Karpas-422 (cell line): ENCODE data around the gene RASSF4. TPM values are rescaled to one million over a fixed set of nuclear protein-coding genes. Genes with fewer than 3 reads are reported as not detected.

ENCODE experiments used
- DNase-seq: peaks from one replicate; pipeline ENCODE4 v3.0.0-alpha.2; 2015
- H2AFZ ChIP-seq: fragments of 200-600 bp; sonication (generic); 2 replicates; pipeline ENCODE4 v1.6.1; 2014; ENCODE audit warnings: antibody characterized with exemption, low read length, mixed read lengths
- H3K27ac ChIP-seq: fragments of 200-600 bp; sonication (generic); 2 replicates; pipeline ENCODE4 v1.5.1; 2014; ENCODE audit warnings: mild to moderate bottlenecking, low read length, moderate library complexity
- H3K27me3 ChIP-seq: fragments of 200-600 bp; sonication (generic); 2 replicates; pipeline ENCODE4 v1.6.1; 2014; ENCODE audit warnings: low read length, mixed read lengths
- H3K36me3 ChIP-seq: fragments of 200-600 bp; sonication (generic); 2 replicates; pipeline ENCODE4 v1.6.1; 2014; ENCODE audit warnings: low read length, mixed read lengths; ENCODE audit not compliant: insufficient read depth
- H3K4me1 ChIP-seq: fragments of 200-600 bp; sonication (generic); 2 replicates; pipeline ENCODE4 v1.6.1; 2014; ENCODE audit warnings: mild to moderate bottlenecking, low read length, mixed read lengths
- H3K4me2 ChIP-seq: fragments of 200-600 bp; sonication (generic); 2 replicates; pipeline ENCODE4 v1.6.1; 2014; ENCODE audit warnings: low read length, low read depth, mild to moderate bottlenecking; ENCODE audit not compliant: poor library complexity, severe bottlenecking
- H3K4me3 ChIP-seq: fragments of 200-600 bp; sonication (generic); 2 replicates; pipeline ENCODE4 v1.5.1; 2014; ENCODE audit warnings: mild to moderate bottlenecking, antibody characterized with exemption, low read length, mixed read lengths
- H3K79me2 ChIP-seq: fragments of 200-600 bp; sonication (generic); 2 replicates; pipeline ENCODE4 v1.6.1; 2014; ENCODE audit warnings: mild to moderate bottlenecking, low read length, mixed read lengths
- H3K9ac ChIP-seq: fragments of 200-600 bp; sonication (generic); 2 replicates; pipeline ENCODE4 v1.6.0; 2014; ENCODE audit warnings: low read length
- H3K9me2 ChIP-seq: fragments of 200-600 bp; sonication (generic), shearing (Covaris generic); replicated peaks from 2 replicates; pipeline ENCODE4 v1.6.0; 2014; ENCODE audit warnings: mild to moderate bottlenecking, low read length, moderate library complexity; ENCODE audit not compliant: insufficient read depth
- H3K9me3 ChIP-seq: fragments of 300-700, 200-600 bp; sonication (generic); 2 replicates; pipeline ENCODE4 v1.6.1; 2014; ENCODE audit warnings: low read length, mixed read lengths
- H4K20me1 ChIP-seq: fragments of 200-600 bp; sonication (generic); 2 replicates; pipeline ENCODE4 v1.6.1; 2014; ENCODE audit warnings: mild to moderate bottlenecking, antibody characterized with exemption, low read length, low read depth; ENCODE audit not compliant: insufficient read depth
- total RNA-seq: library from RNA; depleted of rRNA; stranded (reverse); fragments of >200 nt; shearing (Covaris generic); gene quantifications from 2 replicates; pipeline ENCODE4 v1.2.3, GENCODE V29; 2014; ENCODE audit warnings: low replicate concordance

The RASSF4 gene
- total RNA-seq, 1 experiment from 2014 or later = 3.6 TPM

DNA sequence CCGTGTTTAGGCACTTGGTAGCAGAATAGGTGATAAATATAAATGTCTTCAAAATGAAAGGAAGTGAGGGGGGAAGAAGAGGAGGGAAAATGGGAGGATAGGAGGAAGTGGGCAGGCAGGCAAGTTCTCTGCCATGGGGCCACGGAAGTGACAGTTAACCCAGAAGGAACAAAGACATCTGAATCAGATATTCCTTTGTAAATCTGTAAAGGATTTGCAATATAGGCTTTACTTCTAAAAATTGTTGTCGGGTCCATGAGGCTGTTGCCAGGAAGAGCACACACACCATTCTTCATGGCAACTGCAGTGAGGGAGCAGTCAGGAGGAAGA, 23.7 kb upstream of the RASSF4 start:
- Histone ChIP-seq H3K4me3 (no peak overlapping the region), H3K36me3 (no peaks in the 10 kb centered on the region), H3K9me2 (no peaks in the 10 kb centered on the region), H3K4me2 (no peak overlapping the region), H2AFZ (no peak overlapping the region), H3K9me3 (no peaks in the 10 kb centered on the region), H3K9ac (no peak overlapping the region), H3K4me1 (peaks cover 20% of the 10 kb centered on the region), H3K27ac (no peak overlapping the region), H3K27me3 (no peaks in the 10 kb centered on the region), H3K79me2 (no peaks in the 10 kb centered on the region), H4K20me1 (no peaks in the 10 kb centered on the region)
- no peak for DNase-seq

DNA sequence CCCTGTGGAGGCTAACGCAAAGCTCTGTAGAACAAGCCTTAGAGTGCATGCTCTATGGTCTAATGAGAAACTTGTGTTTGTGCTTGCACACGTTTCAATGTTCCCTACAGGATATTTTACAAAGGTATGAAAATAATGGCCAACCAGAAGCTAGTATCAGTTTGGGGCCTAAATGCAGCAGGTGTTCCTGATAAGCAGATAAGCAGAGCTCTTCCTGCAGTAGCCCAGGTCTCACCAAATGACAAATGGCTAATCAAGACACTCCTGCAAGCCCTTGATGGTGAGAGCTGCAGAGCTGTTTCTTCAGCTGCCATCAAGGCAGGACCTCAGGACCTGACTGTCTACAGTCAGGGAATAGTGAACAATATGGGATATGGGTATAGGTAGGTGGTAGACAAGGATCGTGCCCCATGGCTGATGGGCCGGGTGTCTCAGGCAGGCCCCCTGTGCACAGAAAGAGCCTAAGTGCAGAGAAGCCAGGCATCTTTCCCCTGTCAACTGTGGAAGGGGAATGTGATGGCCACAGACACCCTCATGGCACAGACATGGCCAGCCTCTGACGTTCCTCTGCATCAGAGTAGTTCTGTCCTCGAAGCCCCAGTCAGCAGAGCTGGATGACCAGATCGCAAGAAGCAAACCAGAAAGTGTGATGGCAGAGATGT, 23.2 kb upstream of the RASSF4 start:
- H3K36me3 ChIP-seq = no peaks in the 10 kb centered on the region
- H3K4me1 ChIP-seq = peaks cover 20% of the 10 kb centered on the region
- no peak overlapping the region for H2AFZ ChIP-seq
- no peak overlapping the region for H3K9ac ChIP-seq
- DNase-seq = no peak
- H3K4me3 ChIP-seq = no peak overlapping the region
- H3K9me3 ChIP-seq = no peaks in the 10 kb centered on the region
- H3K79me2 ChIP-seq = no peaks in the 10 kb centered on the region
- no peaks in the 10 kb centered on the region for H4K20me1 ChIP-seq
- H3K9me2 ChIP-seq = no peaks in the 10 kb centered on the region
- no peaks in the 10 kb centered on the region for H3K27me3 ChIP-seq
- no peak overlapping the region for H3K4me2 ChIP-seq
- no peak overlapping the region for H3K27ac ChIP-seq

DNA sequence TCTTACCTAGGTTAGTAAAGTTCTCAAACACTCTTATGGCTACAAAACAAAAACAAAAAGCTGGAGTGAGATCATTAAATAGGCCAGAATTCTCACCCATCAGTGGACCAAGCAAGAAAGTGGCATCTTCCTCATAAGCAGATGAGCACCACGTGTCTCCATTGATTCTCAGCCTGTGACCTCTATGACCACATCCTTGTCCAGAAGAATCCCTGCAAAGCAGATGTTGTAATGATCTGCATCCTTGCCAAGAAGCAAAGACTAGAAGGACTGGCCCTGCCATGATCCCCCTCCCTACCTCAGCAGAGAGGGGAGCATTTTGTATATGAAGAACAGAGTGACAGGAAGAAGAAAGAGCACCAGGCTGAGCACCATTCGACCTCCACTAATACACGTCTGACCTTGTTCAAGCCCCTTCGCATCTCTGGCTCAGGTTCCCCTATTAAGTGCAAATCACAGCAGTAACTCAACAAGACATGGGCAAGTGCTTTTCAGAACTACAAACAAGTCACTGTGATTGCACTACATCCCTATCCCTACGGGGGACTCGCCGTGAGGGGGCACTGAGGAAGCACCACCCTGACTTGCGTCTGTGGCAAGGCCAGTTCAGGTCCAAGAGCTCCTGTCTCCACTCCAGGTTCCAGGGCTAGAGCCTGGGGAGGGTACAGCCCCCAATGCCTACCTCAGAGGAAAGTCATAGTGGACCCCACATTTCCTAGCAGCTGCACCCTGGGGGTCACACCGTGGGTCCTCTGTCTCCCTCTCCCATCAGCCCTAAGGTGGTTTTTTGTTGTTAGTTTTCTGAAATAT, 22.2 kb upstream of the RASSF4 start:
- no peak overlapping the region for H3K27ac ChIP-seq
- H3K4me3 ChIP-seq = no peak overlapping the region
- H3K4me2 ChIP-seq = no peak overlapping the region
- no peak for DNase-seq
- H2AFZ ChIP-seq = no peak overlapping the region
- no peaks in the 10 kb centered on the region for H3K9me3 ChIP-seq
- H3K27me3 ChIP-seq = no peaks in the 10 kb centered on the region
- peaks cover 20% of the 10 kb centered on the region for H3K4me1 ChIP-seq
- H3K9me2 ChIP-seq = no peaks in the 10 kb centered on the region
- H4K20me1 ChIP-seq = no peaks in the 10 kb centered on the region
- H3K9ac ChIP-seq = no peak overlapping the region
- H3K79me2 ChIP-seq = no peaks in the 10 kb centered on the region
- no peaks in the 10 kb centered on the region for H3K36me3 ChIP-seq

DNA sequence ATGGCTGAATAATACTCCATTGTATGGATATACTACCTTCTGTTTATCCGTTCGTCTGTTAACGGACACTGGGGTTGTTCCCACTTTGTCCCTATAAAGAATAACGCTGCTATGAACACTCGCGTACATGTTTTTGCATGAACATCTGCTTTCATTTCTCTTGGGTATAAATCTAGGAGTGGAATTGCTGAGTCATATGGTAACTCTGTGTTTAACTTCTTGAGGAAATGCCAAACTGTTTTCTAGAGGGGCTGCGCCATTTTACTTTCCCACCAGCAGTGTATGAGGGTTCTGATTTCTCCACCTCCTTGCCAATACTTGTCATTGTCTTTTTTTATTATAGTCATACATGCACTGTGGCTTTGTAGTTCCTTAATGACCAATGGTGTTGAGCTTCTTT, 20.6 kb upstream of the RASSF4 start:
- no peaks in the 10 kb centered on the region for H3K27me3 ChIP-seq
- no peak overlapping the region for H3K4me3 ChIP-seq
- H3K79me2 ChIP-seq = no peaks in the 10 kb centered on the region
- no peaks in the 10 kb centered on the region for H3K9me3 ChIP-seq
- no peak overlapping the region for H3K4me2 ChIP-seq
- H3K4me1 ChIP-seq = peaks cover 12% of the 10 kb centered on the region
- H4K20me1 ChIP-seq = no peaks in the 10 kb centered on the region
- no peak for DNase-seq
- no peaks in the 10 kb centered on the region for H3K9me2 ChIP-seq
- no peak overlapping the region for H3K27ac ChIP-seq
- no peaks in the 10 kb centered on the region for H3K36me3 ChIP-seq
- no peak overlapping the region for H3K9ac ChIP-seq
- no peak overlapping the region for H2AFZ ChIP-seq

DNA sequence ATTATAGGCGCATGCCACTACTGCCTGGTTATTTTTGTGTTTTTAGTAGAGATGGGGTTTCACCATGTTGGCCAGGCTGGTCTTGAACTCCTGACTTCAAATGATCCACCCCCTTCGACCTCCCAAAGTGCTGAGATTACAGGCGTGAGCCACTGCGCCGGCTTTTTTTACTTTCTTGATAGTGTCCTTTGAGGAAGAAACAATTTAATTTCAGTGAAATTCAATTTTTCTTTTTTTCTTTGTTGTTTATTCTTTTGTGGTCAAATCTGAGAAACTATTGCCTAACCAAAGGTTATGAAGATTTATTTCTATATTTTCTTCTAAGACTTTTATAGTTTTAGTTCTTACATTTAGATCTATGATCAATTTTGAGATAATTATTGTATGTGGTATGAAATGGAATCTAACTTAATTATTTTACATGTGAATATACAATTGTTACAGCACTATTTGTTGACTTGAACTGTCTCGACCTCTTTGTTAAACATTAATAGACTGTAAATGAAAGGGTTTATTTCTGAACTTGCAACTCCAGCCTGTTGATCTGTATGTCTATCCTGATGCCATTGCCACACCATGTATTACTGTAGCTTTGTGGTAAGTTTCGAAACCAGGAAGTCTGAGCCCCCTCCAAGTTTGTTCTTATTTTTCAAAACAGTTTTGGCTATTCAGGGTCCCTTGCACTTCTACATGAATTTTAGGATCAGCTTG, 19.8 kb upstream of the RASSF4 start:
- Histone ChIP-seq H3K9ac (no peak overlapping the region), H3K4me1 (peaks cover 12% of the 10 kb centered on the region), H3K79me2 (no peaks in the 10 kb centered on the region)

DNA sequence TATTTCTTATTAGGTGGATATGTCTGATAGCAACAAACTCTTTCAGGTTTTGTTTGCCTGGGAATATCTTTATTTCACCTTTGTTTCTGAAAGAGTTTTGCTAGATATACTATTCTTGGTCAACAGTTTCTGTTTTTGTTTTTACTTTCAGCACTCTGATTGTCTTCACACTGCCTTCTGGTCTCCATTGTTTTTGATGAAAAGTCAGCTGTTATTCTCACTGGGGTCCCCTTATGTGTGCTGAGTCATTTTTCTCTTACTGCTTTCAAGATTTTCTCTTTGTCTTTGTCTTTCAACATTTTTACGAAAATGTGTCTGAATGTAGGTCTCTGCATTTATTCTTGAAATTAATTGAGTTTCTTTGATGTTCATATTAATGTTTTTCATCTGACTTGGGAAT, 15.2 kb upstream of the RASSF4 start:
- H3K36me3 ChIP-seq = no peaks in the 10 kb centered on the region
- no peaks in the 10 kb centered on the region for H3K9me2 ChIP-seq
- H2AFZ ChIP-seq = no peak overlapping the region
- DNase-seq = no peak
- no peaks in the 10 kb centered on the region for H3K9me3 ChIP-seq
- no peaks in the 10 kb centered on the region for H3K79me2 ChIP-seq
- no peaks in the 10 kb centered on the region for H4K20me1 ChIP-seq
- peaks cover 34% of the 10 kb centered on the region for H3K4me1 ChIP-seq
- no peak overlapping the region for H3K27ac ChIP-seq
- no peak overlapping the region for H3K4me2 ChIP-seq
- H3K9ac ChIP-seq = no peak overlapping the region
- no peak overlapping the region for H3K4me3 ChIP-seq
- H3K27me3 ChIP-seq = no peaks in the 10 kb centered on the region

More for the DNA sequence above, 19.8 kb upstream of the RASSF4 start:
- H3K27ac ChIP-seq = no peak overlapping the region
- H3K4me2 ChIP-seq = no peak overlapping the region
- no peaks in the 10 kb centered on the region for H3K36me3 ChIP-seq
- no peaks in the 10 kb centered on the region for H3K9me2 ChIP-seq
- no peaks in the 10 kb centered on the region for H3K9me3 ChIP-seq
- no peaks in the 10 kb centered on the region for H3K27me3 ChIP-seq
- H4K20me1 ChIP-seq = no peaks in the 10 kb centered on the region
- H2AFZ ChIP-seq = no peak overlapping the region
- H3K4me3 ChIP-seq = no peak overlapping the region
- DNase-seq = no peak

DNA sequence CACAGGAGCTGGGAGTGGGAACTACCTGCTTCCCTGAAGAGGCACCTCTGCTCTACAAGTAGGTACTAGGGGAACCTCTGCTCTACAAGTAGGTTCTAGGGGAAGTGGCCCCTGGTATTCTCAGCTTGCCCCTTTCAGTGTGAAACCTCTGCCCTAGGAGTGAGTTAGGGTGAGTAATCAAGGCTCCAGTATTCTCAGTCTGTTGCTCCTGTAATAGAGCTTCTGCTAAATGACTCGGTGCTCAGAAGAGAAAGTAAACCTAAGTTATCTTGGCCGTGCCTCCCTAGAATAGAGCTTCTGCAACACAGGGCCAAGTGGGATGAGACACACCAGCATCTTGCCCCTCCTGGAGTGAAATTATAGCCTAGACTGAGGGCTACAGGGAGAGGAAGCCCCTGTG, 13.4 kb upstream of the RASSF4 start:
- H3K79me2 ChIP-seq = no peaks in the 10 kb centered on the region
- H3K27me3 ChIP-seq = no peaks in the 10 kb centered on the region
- no peaks in the 10 kb centered on the region for H3K36me3 ChIP-seq
- peak overlapping the region; percentile 16 for H3K4me2 ChIP-seq
- no peak overlapping the region for H3K27ac ChIP-seq
- no peak for DNase-seq
- no peak overlapping the region for H3K4me3 ChIP-seq
- no peaks in the 10 kb centered on the region for H4K20me1 ChIP-seq
- H3K9me2 ChIP-seq = no peaks in the 10 kb centered on the region
- no peaks in the 10 kb centered on the region for H3K9me3 ChIP-seq
- no peak overlapping the region for H2AFZ ChIP-seq
- H3K9ac ChIP-seq = no peak overlapping the region
- peaks cover 51% of the 10 kb centered on the region for H3K4me1 ChIP-seq

DNA sequence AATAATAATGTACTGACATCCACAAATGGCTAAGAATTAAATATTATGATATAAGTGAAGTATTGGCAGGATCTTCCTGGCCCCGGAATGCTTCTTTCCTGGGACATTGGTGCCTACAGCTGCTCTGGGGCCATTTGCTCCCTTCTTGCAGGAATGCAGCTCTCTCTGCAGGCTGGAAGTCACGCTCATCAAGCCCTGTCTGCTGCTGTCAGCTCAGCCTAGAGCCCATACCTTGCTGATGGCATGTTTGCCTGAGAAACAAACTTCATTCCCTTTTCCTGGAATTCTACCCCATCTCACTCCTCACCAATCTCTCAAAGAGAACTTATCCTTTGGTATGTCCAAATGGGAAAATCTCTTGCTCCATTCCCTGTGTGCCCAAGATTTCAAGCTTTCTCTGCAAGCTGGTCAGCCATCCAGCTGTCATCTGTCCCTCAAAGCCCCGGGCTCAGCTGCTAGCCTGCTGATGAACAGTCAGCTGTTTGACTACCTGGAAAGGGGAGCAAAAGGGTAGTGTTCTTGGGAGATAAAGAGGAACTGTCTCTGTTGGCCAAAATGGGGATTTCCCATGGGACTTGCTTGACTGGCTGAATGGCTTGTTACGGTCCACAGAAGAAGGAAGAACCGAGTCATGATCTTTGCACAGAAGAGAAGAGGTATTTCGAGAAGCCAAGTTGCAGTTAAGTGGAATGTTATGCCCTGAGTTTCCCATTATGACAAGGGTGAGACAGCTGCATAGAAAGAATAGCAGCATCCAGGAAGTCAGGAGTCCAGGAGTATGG, 12.0 kb upstream of the RASSF4 start:
- no peaks in the 10 kb centered on the region for H3K79me2 ChIP-seq
- H3K9me3 ChIP-seq = no peaks in the 10 kb centered on the region
- H4K20me1 ChIP-seq = no peaks in the 10 kb centered on the region
- peak overlapping the region; percentile 93 for H3K27ac ChIP-seq
- peak overlapping the region; percentile 77 for H3K4me2 ChIP-seq
- H3K27me3 ChIP-seq = no peaks in the 10 kb centered on the region
- DNase-seq = peak; percentile 81
- H3K9me2 ChIP-seq = no peaks in the 10 kb centered on the region
- H3K9ac ChIP-seq = peak overlapping the region; percentile 69
- peaks cover 51% of the 10 kb centered on the region for H3K4me1 ChIP-seq
- no peak overlapping the region for H2AFZ ChIP-seq
- H3K36me3 ChIP-seq = no peaks in the 10 kb centered on the region
- H3K4me3 ChIP-seq = peak overlapping the region; percentile 53
